GM10248 (cell line): ENCODE results near the gene NFYA.

Experiments
- CTCF ChIA-PET: fragments of 300-600 bp; sonication (Branson Sonifier 250); formaldehyde crosslinking; extraction: SDS; loops from one replicate; lab custom pipeline; 2021; ENCODE audit warnings: antibody characterized with exemption; lab: Yijun Ruan, JAX
- POLR2A ChIA-PET: fragments of 350-650 bp; sonication (Branson Sonifier 250); formaldehyde crosslinking; extraction: SDS; loops from one replicate; lab custom pipeline; 2020; ENCODE audit warnings: antibody characterized with exemption; lab: Yijun Ruan, JAX
- DNase-seq: peaks from one replicate; pipeline ENCODE4 v3.0.0; 2012; ENCODE audit errors: extremely low spot score
- TF ChIP-seq, protein P1 (sequence below): IDR thresholded peaks from 2 replicates; pipeline ENCODE4 v1.5.1; 2012; ENCODE audit warnings: mild to moderate bottlenecking, low read depth; ENCODE audit errors: extremely low read depth, missing control alignments, control extremely low read depth

Gene NFYA

DNA sequence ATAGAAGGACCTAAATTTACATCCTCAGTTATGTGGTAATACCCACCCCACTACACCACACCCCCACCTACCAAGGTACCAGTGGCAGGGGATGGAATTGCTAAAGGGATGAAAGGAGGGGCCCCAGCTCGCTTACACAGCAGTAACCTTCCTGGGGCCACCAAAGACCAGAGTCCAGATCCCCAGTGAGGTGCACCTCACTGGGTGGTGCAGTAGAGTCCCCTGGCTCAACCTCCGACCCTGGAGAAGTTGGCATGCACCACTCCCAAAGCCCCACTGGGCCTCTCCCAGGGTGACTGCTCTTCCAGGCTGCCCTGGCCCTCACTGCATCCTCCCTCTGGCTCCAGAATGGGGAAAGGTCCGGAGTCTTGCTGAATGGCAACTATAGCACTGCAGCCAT is 34.6 kb upstream of the NFYA start:
- TF ChIP-seq, protein P1, sequence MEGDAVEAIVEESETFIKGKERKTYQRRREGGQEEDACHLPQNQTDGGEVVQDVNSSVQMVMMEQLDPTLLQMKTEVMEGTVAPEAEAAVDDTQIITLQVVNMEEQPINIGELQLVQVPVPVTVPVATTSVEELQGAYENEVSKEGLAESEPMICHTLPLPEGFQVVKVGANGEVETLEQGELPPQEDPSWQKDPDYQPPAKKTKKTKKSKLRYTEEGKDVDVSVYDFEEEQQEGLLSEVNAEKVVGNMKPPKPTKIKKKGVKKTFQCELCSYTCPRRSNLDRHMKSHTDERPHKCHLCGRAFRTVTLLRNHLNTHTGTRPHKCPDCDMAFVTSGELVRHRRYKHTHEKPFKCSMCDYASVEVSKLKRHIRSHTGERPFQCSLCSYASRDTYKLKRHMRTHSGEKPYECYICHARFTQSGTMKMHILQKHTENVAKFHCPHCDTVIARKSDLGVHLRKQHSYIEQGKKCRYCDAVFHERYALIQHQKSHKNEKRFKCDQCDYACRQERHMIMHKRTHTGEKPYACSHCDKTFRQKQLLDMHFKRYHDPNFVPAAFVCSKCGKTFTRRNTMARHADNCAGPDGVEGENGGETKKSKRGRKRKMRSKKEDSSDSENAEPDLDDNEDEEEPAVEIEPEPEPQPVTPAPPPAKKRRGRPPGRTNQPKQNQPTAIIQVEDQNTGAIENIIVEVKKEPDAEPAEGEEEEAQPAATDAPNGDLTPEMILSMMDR, result no peak
- ChIA-PET CTCF (interaction anchor here (0.6 to 11.7 kb wide), 8 partner anchors 8 to 38 kb away, joined by 3 to 169 read pairs (median 4); no protein-coding TSS in a partner anchor), POLR2A (no interaction called here)
- DNase-seq, result no peak

GRCh38 chr6:41039060-41039998 is 33.4 kb upstream of the NFYA start, which contains the start of gene UNC5CL:
TSS of gene UNC5CL (minus strand) at chr6:41039221. CDS start at chr6:41035074, 4,147 bp downstream.
- POLR2A ChIA-PET, result no interaction called here
- CTCF ChIA-PET, result interaction anchor here (0.8 to 11.7 kb wide), 14 partner anchors 12 to 64 kb away, joined by 3 to 169 read pairs (median 4); partner anchors contain the start of gene APOBEC2
- DNase-seq, result peak; percentile 76
- TF ChIP-seq, protein P1, result peak; percentile 82

DNA sequence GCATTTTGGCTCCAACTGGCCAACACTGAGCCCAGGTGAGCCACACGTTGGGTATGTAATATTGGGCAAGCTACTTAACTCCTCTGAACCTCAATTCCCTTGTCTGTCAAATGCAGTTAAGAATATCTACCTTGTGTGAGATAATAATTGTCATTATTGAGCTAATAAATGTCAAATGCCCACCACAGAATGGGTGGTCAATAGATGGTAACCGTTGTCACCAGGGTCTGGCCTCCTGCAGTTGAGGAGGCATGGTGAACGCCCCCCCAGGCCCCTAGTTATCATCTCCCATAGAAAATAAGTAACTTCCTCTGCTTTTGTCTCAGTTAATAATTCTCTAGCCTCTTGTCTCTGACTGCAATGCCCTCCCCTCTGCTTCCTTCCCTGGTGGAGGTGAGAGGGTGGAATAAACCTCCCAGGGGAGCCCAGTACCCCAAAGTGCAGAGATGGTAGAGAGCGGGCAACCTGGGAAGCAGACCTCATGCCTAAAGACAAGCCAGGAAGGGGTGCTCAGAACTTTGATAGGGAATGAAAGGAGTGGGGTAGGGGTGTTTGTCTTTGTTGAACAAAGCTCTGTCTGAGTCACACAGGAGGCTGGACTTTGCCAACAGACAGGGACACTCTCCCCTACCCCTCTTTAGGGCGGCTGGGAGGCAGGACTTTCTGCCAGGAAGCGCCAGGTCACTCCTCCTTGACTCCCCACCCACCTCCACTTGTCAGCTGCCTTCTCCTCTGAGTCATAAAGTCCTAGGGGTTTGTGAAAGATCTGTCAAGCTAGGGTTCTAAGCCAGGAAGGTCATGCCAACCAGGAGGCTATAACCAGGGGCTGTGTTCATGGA is 32.5 kb upstream of the NFYA start:
- DNase-seq, result no peak
- POLR2A ChIA-PET, result no interaction called here
- CTCF ChIA-PET, result interaction anchor here (1.0 to 11.7 kb wide), 10 partner anchors 13 to 279 kb away, joined by 3 to 169 read pairs (median 4); partner anchors contain the start of gene APOBEC2
- TF ChIP-seq, protein P1, result no peak

DNA sequence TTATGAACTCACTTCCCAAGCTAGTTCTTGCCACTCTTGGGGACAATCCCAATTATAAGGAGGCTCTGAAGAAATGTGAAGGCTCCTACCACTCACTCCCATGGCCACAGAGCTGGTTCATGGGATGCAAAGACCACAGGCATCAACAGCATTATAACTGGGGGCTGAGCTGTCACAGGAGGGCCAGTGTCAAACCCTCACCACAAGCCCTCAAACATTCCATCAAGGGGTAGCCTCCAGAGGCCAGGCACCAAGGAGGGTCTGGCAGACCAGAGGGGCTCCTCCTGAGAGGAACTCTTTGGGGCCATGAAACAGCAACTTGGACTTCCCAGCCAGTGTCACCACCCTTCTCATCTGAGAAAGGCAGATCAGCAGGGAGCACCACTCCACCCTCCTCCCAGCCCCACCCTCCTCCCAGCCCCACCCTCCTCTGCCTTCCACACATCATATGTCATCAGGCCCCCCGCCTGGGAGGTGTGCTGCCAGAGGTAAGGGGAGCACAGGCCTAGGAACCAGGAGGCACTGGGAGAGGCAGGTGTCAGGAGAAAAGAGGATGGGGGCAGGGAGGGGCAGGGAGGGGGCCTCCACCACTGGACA is 31.7 kb upstream of the NFYA start:
- TF ChIP-seq, protein P1, result no peak

GRCh38 chr6:41042226-41043055 is 30.3 kb upstream of the NFYA start, which contains the start of gene TSPO2:
TSS of gene TSPO2 (plus strand) at chr6:41042467. CDS start at chr6:41042986, 519 bp downstream.
- no peak for DNase-seq
- POLR2A ChIA-PET, result no interaction called here
- TF ChIP-seq, protein P1, result no peak
- CTCF ChIA-PET, result interaction anchor here (1.3 to 11.7 kb wide), 3 partner anchors 11 to 26 kb away, joined by 5 to 169 read pairs (median 85); partner anchors contain the start of gene APOBEC2

More for the DNA sequence above, 31.7 kb upstream of the NFYA start:
- CTCF ChIA-PET, result interaction anchor here (1.3 to 11.7 kb wide), 7 partner anchors 12 to 278 kb away, joined by 3 to 169 read pairs (median 5); partner anchors contain the start of gene APOBEC2
- POLR2A ChIA-PET, result no interaction called here
- DNase-seq, result no peak
